Calu3 (cell line): Measurements from ENCODE around the gene UNC45B. TPM values are rescaled to one million over a fixed set of nuclear protein-coding genes. Genes with fewer than 3 reads are reported as not detected.

Experiments used
- BruUV-seq: library from RNA; stranded (reverse); fragments of 400-500 nt; replicated peaks from 2 replicates; lab custom pipeline; 2021; lab: Mats Ljungman, UMichigan
- CTCF ChIA-PET: fragments of 300-600 bp; sonication (Branson Sonifier 250); formaldehyde crosslinking; loops from one replicate; lab custom pipeline; 2022; ENCODE audit warnings: antibody characterized with exemption; lab: Charles Lee
- DNase-seq: peaks from one replicate; pipeline ENCODE4 v3.0.0; 2022
- H3K27ac Mint-ChIP-seq: one replicate; pipeline ENCODE4 v1.8.0; 2022; ENCODE audit warnings: mixed read lengths; ENCODE audit not compliant: unreplicated experiment
- H3K27me3 Mint-ChIP-seq: one replicate; pipeline ENCODE4 v1.8.0; 2022; ENCODE audit warnings: mixed read lengths; ENCODE audit not compliant: unreplicated experiment
- H3K36me3 Mint-ChIP-seq: one replicate; pipeline ENCODE4 v1.8.0; 2022; ENCODE audit warnings: mild to moderate bottlenecking, moderate library complexity, mixed read lengths; ENCODE audit not compliant: insufficient read depth, unreplicated experiment
- H3K4me1 Mint-ChIP-seq: one replicate; pipeline ENCODE4 v1.8.0; 2022; ENCODE audit warnings: mild to moderate bottlenecking, low read depth, mixed read lengths; ENCODE audit not compliant: unreplicated experiment
- H3K4me3 Mint-ChIP-seq: one replicate; pipeline ENCODE4 v1.8.0; 2022; ENCODE audit warnings: mild to moderate bottlenecking, low read depth, moderate library complexity, mixed read lengths; ENCODE audit not compliant: unreplicated experiment
- H3K9me3 Mint-ChIP-seq: one replicate; pipeline ENCODE4 v1.8.0; 2022; ENCODE audit warnings: low read depth, mixed read lengths; ENCODE audit not compliant: unreplicated experiment
- CTCF ChIP-seq: fragments of 200-600 bp; IDR thresholded peaks from one replicate; pipeline ENCODE4 v1.8.0; 2022; ENCODE audit warnings: antibody characterized with exemption; ENCODE audit not compliant: unreplicated experiment
- intact Hi-C: fragments of 100-400 bp; cut with micrococcal nuclease; formaldehyde crosslinking; loops from one replicate; pipeline ENCODE4 v1.10.0; 2022; ENCODE audit not compliant: unreplicated experiment
- total RNA-seq: library from RNA; stranded (reverse); gene quantifications from 2 replicates; pipeline ENCODE4 v1.2.3, GENCODE V29; 2022

UNC45B gene
- total RNA-seq, 1 experiment from 2014 or later = not detected

GRCh38 chr17:35160354-35161201, 13.0 kb downstream of the UNC45B start:
- BruUV-seq = no TSS peak
- Mint-ChIP-seq H3K4me3 (no peak overlapping the region), H3K27ac (no peak overlapping the region), H3K4me1 (peaks cover 6% of the 10 kb centered on the region), H3K36me3 (no peaks in the 10 kb centered on the region), H3K27me3 (peaks cover 60% of the 10 kb centered on the region), H3K9me3 (no peaks in the 10 kb centered on the region)
- CTCF ChIA-PET = interaction anchor here (1.0 kb wide), 1 partner anchor 9 kb away, joined by 3 read pairs; no protein-coding TSS in a partner anchor
- no peak for TF ChIP-seq CTCF
- no peak for DNase-seq
- intact Hi-C loops = no loop called here

GRCh38 chr17:35161281-35161761, 13.7 kb downstream of the UNC45B start:
- no TSS peak for BruUV-seq
- Mint-ChIP-seq H3K27ac (no peak overlapping the region), H3K4me1 (peaks cover 6% of the 10 kb centered on the region), H3K9me3 (no peaks in the 10 kb centered on the region), H3K27me3 (peaks cover 53% of the 10 kb centered on the region), H3K36me3 (no peaks in the 10 kb centered on the region), H3K4me3 (no peak overlapping the region)
- DNase-seq = no peak
- no peak for TF ChIP-seq CTCF
- CTCF ChIA-PET = interaction anchor here (1.0 kb wide), 1 partner anchor 9 kb away, joined by 3 read pairs; no protein-coding TSS in a partner anchor
- intact Hi-C loops = no loop called here

- Mint-ChIP-seq H3K27ac (no peak overlapping the region), H3K36me3 (no peaks in the 10 kb centered on the region), H3K4me3 (no peak overlapping the region), H3K9me3 (no peaks in the 10 kb centered on the region), H3K27me3 (peaks cover 56% of the 10 kb centered on the region), H3K4me1 (peaks cover 6% of the 10 kb centered on the region)
- no TSS peak for BruUV-seq
- intact Hi-C loops = no loop called here
- CTCF ChIA-PET = no interaction called here
- no peak for TF ChIP-seq CTCF
- no peak for DNase-seq
These were observed 15.1 kb downstream of the UNC45B start for GRCh38 chr17:35162755-35163154.

- CTCF ChIA-PET = no interaction called here
- no peak for TF ChIP-seq CTCF
- H3K9me3 Mint-ChIP-seq = no peaks in the 10 kb centered on the region
- H3K27me3 Mint-ChIP-seq = peaks cover 50% of the 10 kb centered on the region
- H3K4me3 Mint-ChIP-seq = no peak overlapping the region
- H3K36me3 Mint-ChIP-seq = no peaks in the 10 kb centered on the region
- BruUV-seq = no TSS peak
- no peak overlapping the region for H3K27ac Mint-ChIP-seq
- no peak for DNase-seq
- intact Hi-C loops = no loop called here
- peaks cover 6% of the 10 kb centered on the region for H3K4me1 Mint-ChIP-seq
These were observed 16.3 kb downstream of the UNC45B start for GRCh38 chr17:35163886-35164285.
